ENCODE measurements around the gene AKAP6.

AKAP6 gene

GRCh38 chr14:32514236-32514635 is 185.1 kb downstream of the AKAP6 start:
- TF ChIP-seq CTCF (IDR thresholded peaks at IDR 0.05; ENCODE audit: low read depth, low read length) = no peak
- DNase-seq (ENCODE audit: extremely low read depth, low read depth) = no peak

- DNase-seq (ENCODE audit: extremely low read depth, low read depth) = no peak
- TF ChIP-seq CTCF (IDR thresholded peaks at IDR 0.05; ENCODE audit: low read depth, low read length) = no peak
Observed at GRCh38 chr14:32514681-32515080, 185.6 kb downstream of the AKAP6 start.

GRCh38 chr14:32524609-32525375 is 195.7 kb downstream of the AKAP6 start:
- no peak for DNase-seq (ENCODE audit: extremely low read depth, low read depth)
- no peak for TF ChIP-seq CTCF (IDR thresholded peaks at IDR 0.05; ENCODE audit: low read depth, low read length)

GRCh38 chr14:32525591-32525990 is 196.5 kb downstream of the AKAP6 start:
- TF ChIP-seq CTCF (IDR thresholded peaks at IDR 0.05; ENCODE audit: low read depth, low read length) = no peak
- no peak for DNase-seq (ENCODE audit: extremely low read depth, low read depth)

GRCh38 chr14:32530800-32531199 is 201.7 kb downstream of the AKAP6 start:
- no peak for TF ChIP-seq CTCF (IDR thresholded peaks at IDR 0.05; ENCODE audit: low read depth, low read length)
- DNase-seq (ENCODE audit: extremely low read depth, low read depth) = no peak

- TF ChIP-seq CTCF (IDR thresholded peaks at IDR 0.05; ENCODE audit: low read depth, low read length) = no peak
Observed at GRCh38 chr14:32531942-32532515, 202.9 kb downstream of the AKAP6 start.

GRCh38 chr14:32534145-32534544 is 205.0 kb downstream of the AKAP6 start:
- TF ChIP-seq CTCF (IDR thresholded peaks at IDR 0.05; ENCODE audit: low read depth, low read length) = no peak
- DNase-seq (ENCODE audit: extremely low read depth, low read depth) = no peak

More at GRCh38 chr14:32531942-32532515, 202.9 kb downstream of the AKAP6 start:
- no peak for DNase-seq (ENCODE audit: extremely low read depth, low read depth)

Data from AG09319 (cell line).